ENCODE results near the gene RDX. TPM values are rescaled to one million over a fixed set of nuclear protein-coding genes. Genes with fewer than 3 reads are reported as not detected.

The RDX gene
- total RNA-seq, 1 experiment from 2014 or later: 131 TPM

GRCh38 chr11:110230377-110230776 lies 66.0 kb downstream of the RDX start:
- H3K4me3 ChIP-seq (replicated peaks in 1 of 2; ENCODE audit: low read depth in 1 of 2, low read length in 2 of 2): no peak overlapping the region
- ChIA-PET CTCF (no interaction called here), POLR2A (no interaction called here), RAD21 (ENCODE audit: low non-redundant PET in 1 of 2, low total read pairs in 2 of 2, uncharacterized antibody in 2 of 2, unreplicated experiment in 2 of 2) (no interaction called here)
- TF ChIP-seq, protein P1, sequence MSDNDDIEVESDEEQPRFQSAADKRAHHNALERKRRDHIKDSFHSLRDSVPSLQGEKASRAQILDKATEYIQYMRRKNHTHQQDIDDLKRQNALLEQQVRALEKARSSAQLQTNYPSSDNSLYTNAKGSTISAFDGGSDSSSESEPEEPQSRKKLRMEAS (IDR thresholded peaks at IDR 0.05): no peak
- TF ChIP-seq FOSL1 (IDR thresholded peaks at IDR 0.05; ENCODE audit: low read depth) (no peak), REST (IDR thresholded peaks at IDR 0.05; ENCODE audit: low read depth) (no peak), EGR1 (IDR thresholded peaks at IDR 0.05; ENCODE audit: low read depth) (no peak), JUND (IDR thresholded peaks at IDR 0.05) (no peak), ELF1 (IDR thresholded peaks at IDR 0.05; ENCODE audit: borderline replicate concordance, low read depth) (no peak), CEBPB (IDR thresholded peaks at IDR 0.05; ENCODE audit: low read depth) (no peak), CBX3 (IDR thresholded peaks at IDR 0.05; ENCODE audit: low read depth) (no peak), POLR2AphosphoS5 (IDR thresholded peaks at IDR 0.05; ENCODE audit: low read depth, low read length) (no peak), ZBTB33 (IDR thresholded peaks at IDR 0.05; ENCODE audit: extremely low read depth, insufficient replicate concordance, low read length) (no peak), YY1 (IDR thresholded peaks at IDR 0.05; ENCODE audit: extremely low read depth, insufficient replicate concordance, low read depth, low read length) (no peak), POLR2A (IDR thresholded peaks at IDR 0.05; ENCODE audit: borderline replicate concordance, extremely low read depth, insufficient read depth, insufficient read length) (no peak), EZH2 (IDR thresholded peaks at IDR 0.05) (no peak), ZNF274 (IDR thresholded peaks at IDR 0.05; ENCODE audit: low read depth, low read length) (no peak)
- TF ChIP-seq, protein P2, sequence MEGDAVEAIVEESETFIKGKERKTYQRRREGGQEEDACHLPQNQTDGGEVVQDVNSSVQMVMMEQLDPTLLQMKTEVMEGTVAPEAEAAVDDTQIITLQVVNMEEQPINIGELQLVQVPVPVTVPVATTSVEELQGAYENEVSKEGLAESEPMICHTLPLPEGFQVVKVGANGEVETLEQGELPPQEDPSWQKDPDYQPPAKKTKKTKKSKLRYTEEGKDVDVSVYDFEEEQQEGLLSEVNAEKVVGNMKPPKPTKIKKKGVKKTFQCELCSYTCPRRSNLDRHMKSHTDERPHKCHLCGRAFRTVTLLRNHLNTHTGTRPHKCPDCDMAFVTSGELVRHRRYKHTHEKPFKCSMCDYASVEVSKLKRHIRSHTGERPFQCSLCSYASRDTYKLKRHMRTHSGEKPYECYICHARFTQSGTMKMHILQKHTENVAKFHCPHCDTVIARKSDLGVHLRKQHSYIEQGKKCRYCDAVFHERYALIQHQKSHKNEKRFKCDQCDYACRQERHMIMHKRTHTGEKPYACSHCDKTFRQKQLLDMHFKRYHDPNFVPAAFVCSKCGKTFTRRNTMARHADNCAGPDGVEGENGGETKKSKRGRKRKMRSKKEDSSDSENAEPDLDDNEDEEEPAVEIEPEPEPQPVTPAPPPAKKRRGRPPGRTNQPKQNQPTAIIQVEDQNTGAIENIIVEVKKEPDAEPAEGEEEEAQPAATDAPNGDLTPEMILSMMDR (IDR thresholded peaks at IDR 0.05 in 2 of 3, conservative IDR thresholded peaks at IDR 0.05 in 1 of 3; ENCODE audit: borderline replicate concordance in 1 of 3, insufficient read depth in 1 of 3, low read depth in 2 of 3, low read length in 2 of 3): no peak
- TF ChIP-seq, protein P3, sequence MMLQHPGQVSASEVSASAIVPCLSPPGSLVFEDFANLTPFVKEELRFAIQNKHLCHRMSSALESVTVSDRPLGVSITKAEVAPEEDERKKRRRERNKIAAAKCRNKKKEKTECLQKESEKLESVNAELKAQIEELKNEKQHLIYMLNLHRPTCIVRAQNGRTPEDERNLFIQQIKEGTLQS (IDR thresholded peaks at IDR 0.05): no peak
- ATAC-seq (no peak), DNase-seq (ENCODE audit: low read depth, low spot score) (no peak)
- no peak overlapping the region for H3K4me2 ChIP-seq (ENCODE audit: low read length)
- BruUV-seq (replicated peaks): no TSS peak
- no peaks in the 10 kb centered on the region for H4K20me1 ChIP-seq (ENCODE audit: insufficient read depth)
- H3K36me3 ChIP-seq (ENCODE audit: control insufficient read depth in 1 of 2, insufficient read depth in 2 of 2, low read length in 2 of 2): peaks cover 14 to 37% of the 10 kb centered on the region in 2 experiments; a peak in 3 of 4 replicates
- no peaks in the 10 kb centered on the region for H3K9me3 ChIP-seq (ENCODE audit: control insufficient read depth in 1 of 2, insufficient read depth in 1 of 2, low read depth in 1 of 2, low read length in 2 of 2)
- H3K27me3 ChIP-seq (ENCODE audit: insufficient read depth, low read length): no peaks in the 10 kb centered on the region
- no peaks in the 10 kb centered on the region for H3K4me1 ChIP-seq (ENCODE audit: control insufficient read depth in 1 of 2, insufficient read depth in 2 of 2, low read length in 2 of 2)
- intact Hi-C loops (cut with micrococcal nuclease): no loop called here
- no peaks in the 10 kb centered on the region for H3K9me2 ChIP-seq (ENCODE audit: insufficient read depth)
- no peak overlapping the region for H3K27ac ChIP-seq (ENCODE audit: low read depth, low read length)
- no peak overlapping the region for H2AFZ ChIP-seq (ENCODE audit: low read depth, low read length, poor library complexity, severe bottlenecking)
- H3K79me2 ChIP-seq (ENCODE audit: insufficient read depth, low read length): no peaks in the 10 kb centered on the region; the same call in none of the 2 replicates
- H3K9ac ChIP-seq (ENCODE audit: low read length): no peak overlapping the region
